GM23248 (cell line): Measurements from ENCODE around the gene DDI2.

Experiments used
- EZH2 ChIP-seq: fragments of 200-600 bp; sonication (generic); IDR thresholded peaks from 2 replicates; pipeline ENCODE4 v1.6.1; 2018; ENCODE audit warnings: antibody characterized with exemption, mild to moderate bottlenecking; ENCODE audit not compliant: insufficient read depth, poor library complexity, severe bottlenecking
- EZH2phosphoT487 ChIP-seq: fragments of 200-600 bp; sonication (generic); IDR thresholded peaks from 2 replicates; pipeline ENCODE4 v1.6.1; 2018; ENCODE audit warnings: antibody characterized with exemption, moderate library complexity, mild to moderate bottlenecking, low read depth; ENCODE audit not compliant: insufficient read depth

GRCh38 chr1:15598436-15598835, 18.8 kb upstream of the DDI2 start:
- TF ChIP-seq EZH2 (no peak), EZH2phosphoT487 (no peak)
